Left lung (tissue), 10 donors: ENCODE results near the gene TMEM244. TPM values are rescaled to one million over a fixed set of nuclear protein-coding genes. Genes with fewer than 3 reads are reported as not detected.
"Not testable (repeated sequence)": the region's sequence is repeated elsewhere in the genome, so short reads cannot be mapped to it uniquely, and the experiment has no call there.

Experiments used
- ATAC-seq: fragments of 200-7000 bp; cut with Tn5 transposase; one replicate; pipeline ENCODE4 v1.9.1; 2020; ENCODE audit warnings: moderate library complexity
- DNase-seq, 4 donors: peaks; one replicate each; pipeline ENCODE4 v3.0.0-alpha.2; 2013 to 2020
- H3K27ac ChIP-seq, 2 donors: fragments of 200-600 bp; sonication (generic) in 1 of 2; one replicate each; pipeline versions ENCODE4 v1.5.0 to v1.8.0; 2020 to 2021
- H3K27me3 ChIP-seq, 2 donors: fragments of 200-600 bp; sonication (generic) in 1 of 2; one replicate each; pipeline versions ENCODE4 v1.5.0 to v1.8.0; 2020 to 2021
- H3K36me3 ChIP-seq, 2 donors: fragments of 200-600 bp; sonication (generic) in 1 of 2; one replicate each; pipeline versions ENCODE4 v1.5.0 to v1.8.0; 2020 to 2021
- H3K4me1 ChIP-seq, 2 donors: fragments of 200-600 bp; one replicate each; pipeline ENCODE4 v1.8.0; 2021
- H3K4me3 ChIP-seq, 2 donors: fragments of 200-600 bp; sonication (generic) in 1 of 2; one replicate each; pipeline versions ENCODE4 v1.5.0 to v1.8.0; 2020 to 2021; ENCODE audit warnings: mild to moderate bottlenecking in 1 of 2
- H3K9me3 ChIP-seq, 2 donors: fragments of 200-600 bp; sonication (generic) in 1 of 2; one replicate each; pipeline versions ENCODE4 v1.5.0 to v1.8.0; 2020 to 2021
- intact Hi-C, 2 donors: fragments of 100-400 bp; cut with DNase I; formaldehyde crosslinking; loops; one replicate each; pipeline versions ENCODE4 v1.11.2 to v1.14.2; 2022
- polyA plus RNA-seq, 6 donors: library from polyadenylated mRNA; unstranded; fragments of 120-200 nt; gene quantifications; one replicate each; pipeline ENCODE4 v1.2.1, GENCODE V29; 2013; ENCODE audit not compliant: insufficient read length in 6 of 6
- total RNA-seq, 2 donors: library from RNA; stranded (reverse); fragmentation: NEBNext Ultra II Directional; extraction: Animal tissue kit (Norgen Biotek cat#: 25700); gene quantifications; one replicate each; pipeline ENCODE4 v1.2.1, GENCODE V29; 2021
- TF ChIP-seq, protein P1 (sequence below), 2 donors: fragments of 200-600 bp; sonication (generic) in 1 of 2; IDR thresholded peaks; one replicate each; pipeline versions ENCODE4 v1.5.0 to v1.8.0; 2021; ENCODE audit warnings: antibody characterized with exemption in 2 of 2
- donor health status: DM: no; HTN: yes; CAD: no.
- donor health status: DM: no; HTN: no; CAD: no.

The TMEM244 gene
- total and polyA plus RNA-seq, 8 donors: not detected

DNA sequence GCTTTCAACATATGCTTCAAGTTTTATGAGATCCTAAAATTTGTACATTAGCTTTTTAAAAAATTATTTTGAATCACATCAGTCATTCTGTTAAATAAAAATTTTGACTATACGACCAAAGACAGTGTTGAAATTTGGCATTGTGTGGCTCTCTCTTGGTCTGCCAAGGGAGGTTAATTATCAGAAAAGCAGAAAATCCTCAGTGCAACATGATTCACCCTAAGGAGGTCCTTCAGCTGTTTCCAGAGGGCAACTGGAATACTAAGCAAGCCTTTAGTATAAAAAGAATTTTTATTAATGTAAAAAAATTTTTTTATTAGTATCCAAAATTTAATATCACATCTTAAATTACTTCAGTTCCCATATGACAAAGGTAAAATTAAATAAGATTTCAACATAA lies 23.1 kb upstream of the TMEM244 start:
- no peak for DNase-seq
- TF ChIP-seq, protein P1, sequence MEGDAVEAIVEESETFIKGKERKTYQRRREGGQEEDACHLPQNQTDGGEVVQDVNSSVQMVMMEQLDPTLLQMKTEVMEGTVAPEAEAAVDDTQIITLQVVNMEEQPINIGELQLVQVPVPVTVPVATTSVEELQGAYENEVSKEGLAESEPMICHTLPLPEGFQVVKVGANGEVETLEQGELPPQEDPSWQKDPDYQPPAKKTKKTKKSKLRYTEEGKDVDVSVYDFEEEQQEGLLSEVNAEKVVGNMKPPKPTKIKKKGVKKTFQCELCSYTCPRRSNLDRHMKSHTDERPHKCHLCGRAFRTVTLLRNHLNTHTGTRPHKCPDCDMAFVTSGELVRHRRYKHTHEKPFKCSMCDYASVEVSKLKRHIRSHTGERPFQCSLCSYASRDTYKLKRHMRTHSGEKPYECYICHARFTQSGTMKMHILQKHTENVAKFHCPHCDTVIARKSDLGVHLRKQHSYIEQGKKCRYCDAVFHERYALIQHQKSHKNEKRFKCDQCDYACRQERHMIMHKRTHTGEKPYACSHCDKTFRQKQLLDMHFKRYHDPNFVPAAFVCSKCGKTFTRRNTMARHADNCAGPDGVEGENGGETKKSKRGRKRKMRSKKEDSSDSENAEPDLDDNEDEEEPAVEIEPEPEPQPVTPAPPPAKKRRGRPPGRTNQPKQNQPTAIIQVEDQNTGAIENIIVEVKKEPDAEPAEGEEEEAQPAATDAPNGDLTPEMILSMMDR (IDR thresholded peaks at IDR 0.05): no peak
- Histone ChIP-seq H3K27me3 (no peaks in the 10 kb centered on the region), H3K9me3 (no peaks in the 10 kb centered on the region), H3K4me3 (no peak overlapping the region), H3K36me3 (no peaks in the 10 kb centered on the region), H3K27ac (no peak overlapping the region), H3K4me1 (no peaks in the 10 kb centered on the region)
- no peak for ATAC-seq
- intact Hi-C loops: no loop called here

DNA sequence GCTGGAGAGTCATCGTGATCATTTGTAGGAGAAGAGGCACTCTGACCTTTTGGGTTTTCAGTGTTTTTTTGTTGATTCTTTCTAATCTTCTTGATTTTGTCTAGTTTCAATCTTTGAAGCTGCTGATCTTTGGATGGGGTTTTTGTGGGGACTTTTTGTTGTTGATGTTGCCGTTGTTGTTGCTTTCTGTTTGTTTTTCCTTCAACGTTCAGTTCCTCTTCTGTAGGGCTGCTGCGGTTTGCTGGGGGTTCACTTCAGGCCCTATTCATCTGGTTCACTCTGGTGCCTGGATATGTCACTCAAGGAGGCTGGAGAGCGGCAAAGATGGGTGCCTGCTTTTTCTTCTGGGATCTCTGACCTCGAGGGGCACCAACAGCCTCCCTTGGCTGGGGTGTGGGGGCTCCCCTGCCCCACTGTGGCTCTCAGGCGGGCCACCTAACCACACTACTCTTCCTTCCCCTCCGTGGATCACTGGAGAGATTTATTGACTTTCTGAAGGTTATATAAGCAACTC lies 21.5 kb upstream of the TMEM244 start:
- intact Hi-C loops: no loop called here
- no peaks in the 10 kb centered on the region for H3K36me3 ChIP-seq
- ATAC-seq: no peak
- DNase-seq: peak in 1 of 4 donors; percentile 28
- no peaks in the 10 kb centered on the region for H3K4me1 ChIP-seq
- TF ChIP-seq, protein P1 (IDR thresholded peaks at IDR 0.05): no peak
- H3K9me3 ChIP-seq: no peaks in the 10 kb centered on the region
- no peaks in the 10 kb centered on the region for H3K27me3 ChIP-seq
- no peak overlapping the region for H3K27ac ChIP-seq
- no peak overlapping the region for H3K4me3 ChIP-seq

DNA sequence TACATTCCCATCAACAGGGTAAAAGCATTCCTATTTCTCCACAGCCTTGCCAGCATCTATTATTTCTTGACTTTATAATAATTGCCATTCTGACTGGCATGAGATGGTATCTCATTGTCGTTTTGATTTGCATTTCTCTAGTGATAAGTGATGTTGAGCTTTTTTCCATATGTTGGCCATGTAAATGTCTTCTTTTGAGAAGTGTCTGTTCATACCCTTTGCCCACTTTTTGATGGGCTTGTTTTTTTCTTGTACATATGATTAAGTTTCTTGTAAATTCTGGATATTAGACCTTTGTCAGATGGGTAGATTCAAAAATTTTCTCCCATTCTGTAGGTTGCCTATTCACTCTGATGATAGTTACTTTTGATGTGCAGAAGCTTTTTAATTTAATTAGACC lies 16.8 kb upstream of the TMEM244 start:
- DNase-seq, H3K36me3 ChIP-seq, H3K27me3 ChIP-seq, intact Hi-C loops, H3K4me3 ChIP-seq, H3K27ac ChIP-seq, H3K9me3 ChIP-seq, H3K4me1 ChIP-seq, ATAC-seq: not testable (repeated sequence)

DNA sequence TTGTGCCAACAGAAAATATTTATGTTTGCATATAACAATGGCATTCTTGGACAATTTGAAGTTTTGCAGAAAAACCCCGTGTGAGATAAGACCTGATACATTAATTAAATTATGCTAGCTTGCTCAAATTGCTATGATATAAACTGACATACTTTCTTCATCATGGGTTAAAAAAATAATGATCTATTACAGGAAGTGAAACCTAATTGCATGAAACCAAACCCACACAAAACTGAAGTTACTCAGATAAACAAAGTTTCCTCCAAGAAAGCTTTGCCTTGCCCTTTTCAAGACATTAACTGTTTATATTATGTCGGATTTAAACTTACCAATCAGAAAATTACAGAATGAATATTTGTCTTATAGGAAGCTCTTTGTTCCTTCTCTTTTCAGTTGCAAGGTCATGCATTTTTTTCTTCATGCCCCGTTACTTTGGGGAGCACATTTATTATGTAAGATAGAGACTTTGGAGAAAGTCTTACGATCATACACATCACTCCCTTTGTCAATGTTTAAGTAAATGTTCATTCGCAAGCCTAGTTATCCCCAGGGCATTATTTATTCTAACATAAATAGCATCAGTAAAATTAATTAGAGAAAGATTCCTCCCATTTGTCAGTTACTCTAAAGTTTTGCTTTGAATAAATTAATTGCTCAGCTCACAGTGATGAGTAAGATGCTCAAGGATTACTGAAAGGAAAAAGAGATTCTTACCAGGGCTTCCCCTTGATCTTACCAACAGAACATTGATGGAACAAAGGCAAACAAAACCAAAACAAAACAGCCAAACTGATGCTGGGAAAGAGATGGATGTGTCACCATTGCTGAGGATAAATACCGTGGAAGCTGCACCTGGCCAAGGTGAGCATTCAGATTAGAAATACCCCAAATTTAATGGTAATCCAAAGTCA lies 14.8 kb upstream of the TMEM244 start:
- TF ChIP-seq, protein P1 (IDR thresholded peaks at IDR 0.05): no peak
- H3K27ac ChIP-seq: no peak overlapping the region
- H3K4me3 ChIP-seq: no peak overlapping the region
- no peak for DNase-seq
- H3K36me3 ChIP-seq: no peaks in the 10 kb centered on the region
- no peaks in the 10 kb centered on the region for H3K9me3 ChIP-seq
- intact Hi-C loops: no loop called here
- H3K4me1 ChIP-seq: no peaks in the 10 kb centered on the region
- ATAC-seq: no peak
- no peaks in the 10 kb centered on the region for H3K27me3 ChIP-seq

DNA sequence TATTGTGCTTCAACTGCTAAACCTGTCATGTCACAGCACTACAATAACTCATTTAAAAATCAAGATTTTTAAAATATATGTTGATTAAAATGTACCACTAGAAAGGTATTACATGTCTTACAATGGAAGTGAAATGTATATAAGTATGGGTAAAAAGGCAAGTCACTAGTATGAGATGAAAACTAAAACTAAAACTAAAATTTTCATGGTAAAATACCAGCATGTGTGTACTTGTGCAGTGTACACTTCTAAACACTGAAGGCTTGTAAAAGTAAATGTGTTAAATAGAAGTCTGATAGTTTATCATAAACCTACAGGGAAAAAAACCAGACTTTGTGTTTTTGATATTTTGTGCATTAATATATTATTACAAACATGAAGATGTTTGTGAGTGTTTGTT lies 13.7 kb upstream of the TMEM244 start:
- no peaks in the 10 kb centered on the region for H3K27me3 ChIP-seq
- intact Hi-C loops: no loop called here
- TF ChIP-seq, protein P1 (IDR thresholded peaks at IDR 0.05): no peak
- no peak overlapping the region for H3K4me3 ChIP-seq
- no peaks in the 10 kb centered on the region for H3K4me1 ChIP-seq
- no peak overlapping the region for H3K27ac ChIP-seq
- DNase-seq (no peak), ATAC-seq (no peak)
- no peaks in the 10 kb centered on the region for H3K9me3 ChIP-seq
- H3K36me3 ChIP-seq: no peaks in the 10 kb centered on the region
